ENCODE measurements around the gene KANSL3.
"Not testable (repeated sequence)": the region's sequence is repeated elsewhere in the genome, so short reads cannot be mapped to it uniquely, and the experiment has no call there.

The KANSL3 gene

GRCh38 chr2:96664366-96664925 is 26.3 kb upstream of the KANSL3 start:
- H3K27ac ChIP-seq, result no peak overlapping the region
- TF ChIP-seq ZFX (IDR thresholded peaks at IDR 0.05; ENCODE audit: borderline replicate concordance), result no peak
- TF ChIP-seq CTCF (IDR thresholded peaks at IDR 0.05), result no peak

- TF ChIP-seq CTCF (IDR thresholded peaks at IDR 0.05), result no peak
- TF ChIP-seq ZFX (IDR thresholded peaks at IDR 0.05; ENCODE audit: borderline replicate concordance), result no peak
Observed at GRCh38 chr2:96663829-96664228, 25.7 kb upstream of the KANSL3 start.

GRCh38 chr2:96663177-96663576 is 25.1 kb upstream of the KANSL3 start:
- no peak overlapping the region for H3K27ac ChIP-seq
- TF ChIP-seq CTCF (IDR thresholded peaks at IDR 0.05), result no peak

More at GRCh38 chr2:96663829-96664228, 25.7 kb upstream of the KANSL3 start:
- no peak overlapping the region for H3K27ac ChIP-seq

GRCh38 chr2:96662360-96662759 is 24.2 kb upstream of the KANSL3 start:
- no peak overlapping the region for H3K27ac ChIP-seq
- no peak for TF ChIP-seq ZFX (IDR thresholded peaks at IDR 0.05; ENCODE audit: borderline replicate concordance)
- no peak for TF ChIP-seq CTCF (IDR thresholded peaks at IDR 0.05)

GRCh38 chr2:96661324-96661723 is 23.2 kb upstream of the KANSL3 start:
- no peak overlapping the region for H3K27ac ChIP-seq
- TF ChIP-seq ZFX (IDR thresholded peaks at IDR 0.05; ENCODE audit: borderline replicate concordance) (no peak), CTCF (IDR thresholded peaks at IDR 0.05) (no peak)

- no peak overlapping the region for H3K27ac ChIP-seq
- TF ChIP-seq ZFX (IDR thresholded peaks at IDR 0.05; ENCODE audit: borderline replicate concordance) (no peak), CTCF (IDR thresholded peaks at IDR 0.05) (no peak)
Observed at GRCh38 chr2:96656540-96656939, 18.4 kb upstream of the KANSL3 start.

GRCh38 chr2:96655526-96655925 is 17.4 kb upstream of the KANSL3 start:
- no peak overlapping the region for H3K27ac ChIP-seq
- TF ChIP-seq CTCF (IDR thresholded peaks at IDR 0.05) (no peak), ZFX (IDR thresholded peaks at IDR 0.05; ENCODE audit: borderline replicate concordance) (no peak)

GRCh38 chr2:96654791-96655190 is 16.7 kb upstream of the KANSL3 start:
- H3K27ac ChIP-seq, result not testable (repeated sequence)
